NCI-H2107 (cell line): ENCODE data around the gene ZNF638.

Experiments
- DNase-seq: peaks from one replicate; lab custom pipeline; 2025; lab: John Stamatoyannopoulos, UW

ZNF638 gene

DNA sequence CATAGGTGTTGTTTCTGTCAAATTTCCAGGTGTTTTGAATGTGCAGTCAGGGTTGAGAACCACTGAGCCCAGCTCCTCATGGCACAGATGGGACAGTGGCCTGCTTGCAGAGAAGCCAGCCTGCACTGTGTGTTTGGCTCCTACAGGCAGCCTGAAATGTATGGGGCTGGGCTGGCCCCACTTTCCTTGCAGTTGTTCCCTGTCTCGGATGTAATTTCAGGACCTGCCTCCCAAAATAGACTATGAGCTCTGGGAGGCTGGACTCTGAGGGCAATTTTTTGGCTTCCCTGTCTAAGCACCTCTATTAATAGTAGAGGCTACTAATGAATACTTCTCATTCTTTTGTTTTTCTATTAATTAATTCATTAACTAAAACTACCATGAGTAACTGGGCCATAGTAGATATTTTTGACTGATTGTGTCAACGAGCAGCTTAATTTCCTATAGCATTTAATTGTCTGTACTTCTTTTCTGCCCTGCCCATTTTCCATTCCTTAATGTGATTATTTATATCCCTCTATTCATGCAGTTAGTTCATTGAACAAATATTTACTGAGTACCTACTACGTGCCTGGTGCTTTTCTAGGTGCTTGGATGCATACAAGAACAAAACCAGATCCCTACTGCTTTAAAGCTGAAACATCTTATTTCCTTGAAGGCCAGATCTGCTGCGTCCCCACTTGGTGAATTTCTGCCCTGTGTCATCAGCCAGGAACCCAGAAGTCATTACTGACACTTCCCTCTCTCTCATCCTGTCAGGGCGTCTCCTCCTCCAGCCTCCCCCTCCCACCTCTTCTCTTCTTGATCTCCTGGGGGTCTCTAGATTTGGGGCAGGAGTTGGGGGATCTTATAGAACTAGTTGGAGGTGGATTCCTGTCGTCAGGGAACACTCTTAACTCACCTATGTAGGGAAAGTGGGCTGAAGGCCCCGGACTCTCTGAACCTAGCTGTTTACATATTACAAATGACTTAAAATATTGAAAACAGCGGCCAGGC lies 138.1 kb downstream of the ZNF638 start:
- DNase-seq, result no peak

GRCh38 chr2:71471276-71471675 lies 139.7 kb downstream of the ZNF638 start:
- no peak for DNase-seq

- no peak for DNase-seq
Measured at GRCh38 chr2:71472019-71472418, 140.4 kb downstream of the ZNF638 start.

DNA sequence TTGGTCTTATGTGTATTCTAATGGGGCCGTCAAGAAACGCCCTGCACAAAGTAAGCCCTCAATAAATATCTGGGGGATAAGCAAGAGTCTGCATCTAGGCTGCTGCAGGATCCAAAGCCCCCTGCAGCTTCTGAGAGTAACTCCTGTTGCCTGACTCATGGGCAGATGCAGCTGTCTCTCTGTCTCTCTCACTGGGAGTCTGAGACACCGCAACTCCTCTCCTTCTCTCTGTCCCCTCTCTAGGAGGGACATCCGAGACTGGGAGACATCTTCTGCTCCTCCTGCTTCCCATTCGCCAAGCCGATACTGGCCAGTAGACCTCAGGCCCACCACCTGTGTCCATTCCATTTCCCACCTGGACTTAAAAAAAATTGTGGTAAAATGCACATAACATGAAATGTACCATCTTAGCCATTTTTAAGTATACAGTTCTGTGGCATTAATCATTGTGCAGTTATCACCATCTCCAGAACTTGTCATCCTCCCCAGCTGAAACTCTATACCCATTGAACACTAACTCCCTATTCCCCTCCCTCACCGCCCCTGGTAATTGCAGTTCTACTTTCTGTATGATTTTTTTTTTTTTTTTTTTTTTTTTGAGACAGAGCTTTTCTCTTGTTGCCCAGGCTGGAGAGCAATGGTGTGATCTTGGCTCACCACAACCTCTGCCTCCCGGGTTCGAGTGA lies 141.9 kb downstream of the ZNF638 start:
- no peak for DNase-seq

- no peak for DNase-seq
Measured at GRCh38 chr2:71474116-71474743, 142.6 kb downstream of the ZNF638 start.

DNA sequence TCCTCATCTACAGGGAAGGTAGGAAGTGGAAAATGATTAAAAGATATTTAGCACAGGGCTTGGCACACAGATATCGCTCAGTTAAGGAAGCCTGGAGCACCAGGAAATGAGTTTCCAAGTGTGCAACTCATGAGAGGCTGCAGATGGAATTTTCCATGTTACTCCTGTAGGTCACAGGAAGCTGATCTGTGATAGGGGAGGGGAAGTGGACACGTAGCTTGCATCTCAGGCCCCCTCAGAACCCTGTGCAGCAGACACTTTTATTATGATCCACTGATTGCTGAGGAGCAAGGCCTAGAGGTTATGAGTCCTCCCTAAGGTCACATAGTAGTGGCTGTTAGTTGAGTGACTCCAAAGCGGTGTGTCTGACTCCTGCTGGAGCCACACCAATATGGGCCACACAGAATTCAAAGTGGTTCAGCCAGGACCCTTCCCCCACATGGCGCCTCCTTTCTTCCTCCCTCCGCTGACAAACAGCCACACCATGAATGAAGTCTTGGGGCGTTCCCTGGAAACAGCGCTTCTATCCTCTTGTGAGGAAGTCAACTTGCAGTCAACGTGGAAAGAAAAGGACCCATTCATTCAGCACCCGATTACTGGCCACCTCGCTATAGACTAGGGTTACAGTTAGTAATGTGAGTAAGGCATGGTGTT lies 143.3 kb downstream of the ZNF638 start:
- DNase-seq, result no peak

DNA sequence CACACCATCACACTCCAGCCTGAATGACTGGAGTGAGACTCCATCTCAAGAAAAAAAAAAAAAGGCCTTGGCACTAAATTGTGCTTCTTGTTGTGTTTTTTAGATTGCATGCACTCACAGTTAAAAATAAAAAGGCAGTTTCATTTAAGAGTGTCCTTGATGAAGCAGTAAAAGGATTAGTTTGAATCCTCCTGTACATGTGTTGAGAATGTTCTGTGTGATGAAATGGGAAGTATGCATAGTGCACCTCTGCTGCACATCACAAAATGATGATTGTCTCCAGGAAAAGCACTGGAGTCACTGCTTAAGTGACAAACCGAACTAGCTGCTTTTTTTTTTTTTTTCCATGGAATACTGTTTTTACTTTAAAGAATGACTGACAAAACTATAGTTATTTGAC lies 144.9 kb downstream of the ZNF638 start:
- DNase-seq, result no peak

GRCh38 chr2:71477231-71477691 lies 145.7 kb downstream of the ZNF638 start:
- DNase-seq, result no peak

DNA sequence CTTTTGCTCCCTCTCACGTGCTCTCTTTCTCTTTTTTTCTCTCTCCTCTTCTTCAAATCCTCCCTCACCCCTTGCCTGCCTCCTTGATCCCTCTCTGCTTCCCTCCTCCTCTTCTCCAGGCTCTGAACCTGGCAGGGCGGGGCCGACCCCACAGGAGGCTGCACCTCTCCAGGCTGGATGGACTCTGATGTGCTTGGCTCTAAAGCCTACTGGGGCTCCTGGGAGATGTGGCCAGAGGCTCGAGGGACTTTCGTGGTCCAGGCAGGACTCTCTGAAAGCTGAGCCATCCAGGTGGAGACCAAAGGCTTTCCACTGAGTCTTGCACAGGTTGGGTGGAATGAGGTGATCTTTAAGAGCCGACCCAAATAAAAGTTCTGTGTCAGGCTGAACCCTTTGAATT lies 147.2 kb downstream of the ZNF638 start:
- DNase-seq, result no peak

- no peak for DNase-seq
Measured at GRCh38 chr2:71479261-71479660, 147.7 kb downstream of the ZNF638 start.

- DNase-seq, result no peak
Measured at GRCh38 chr2:71481111-71481510, 149.5 kb downstream of the ZNF638 start.

- no peak for DNase-seq
Measured at GRCh38 chr2:71482055-71482454, 150.5 kb downstream of the ZNF638 start.

- DNase-seq, result no peak
Measured at GRCh38 chr2:71483246-71483645, 151.7 kb downstream of the ZNF638 start.

- no peak for DNase-seq
Measured at GRCh38 chr2:71484354-71484753, 152.8 kb downstream of the ZNF638 start.
